Uterus (tissue), 4 donors: ENCODE measurements around the gene WNT7A. TPM values are rescaled to one million over a fixed set of nuclear protein-coding genes. Genes with fewer than 3 reads are reported as not detected.

Source experiments
- DNase-seq, 2 donors: peaks; one replicate each; pipeline ENCODE4 v3.0.0-alpha.2; 2019 to 2020
- H3K27ac ChIP-seq, 2 donors: fragments of 200-600 bp; sonication (generic); 1 replicate in 1 of 2; 2 replicates in 1 of 2; pipeline ENCODE4 v1.5.1; 2016 to 2018
- H3K27me3 ChIP-seq, 2 donors: fragments of 200-600 bp; sonication (generic); one replicate each; pipeline ENCODE4 v1.5.1; 2018 to 2019; ENCODE audit warnings: control low read depth in 1 of 2
- H3K36me3 ChIP-seq, 2 donors: fragments of 200-600 bp; sonication (generic); one replicate each; pipeline ENCODE4 v1.5.1; 2019; ENCODE audit warnings: control low read depth in 1 of 2
- H3K4me1 ChIP-seq, 2 donors: fragments of 200-600 bp; sonication (generic); one replicate each; pipeline ENCODE4 v1.5.1; 2018 to 2019; ENCODE audit warnings: control low read depth in 1 of 2
- H3K4me3 ChIP-seq, 2 donors: fragments of 200-600 bp; sonication (generic); 1 replicate in 1 of 2; 2 replicates in 1 of 2; pipeline ENCODE4 v1.5.1; 2018 to 2019; ENCODE audit warnings: mild to moderate bottlenecking in 1 of 2
- H3K9me3 ChIP-seq, 2 donors: fragments of 200-600 bp; sonication (generic); one replicate each; pipeline ENCODE4 v1.5.1; 2019; ENCODE audit warnings: control low read depth in 1 of 2
- POLR2A ChIP-seq, 2 donors: fragments of 450-650 bp; IDR thresholded peaks; one replicate each; pipeline ENCODE4 v1.6.1; 2016; ENCODE audit warnings: antibody characterized with exemption in 2 of 2, mild to moderate bottlenecking in 1 of 2, moderate library complexity in 1 of 2
- intact Hi-C: fragments of 100-400 bp; cut with DNase I; formaldehyde crosslinking; loops from one replicate; pipeline ENCODE4 v1.15.1; 2023; ENCODE audit warnings: low total_unique reads
- total RNA-seq, 4 donors: library from RNA; depleted of rRNA in 3 of 4; stranded (reverse); fragments of >200 nt in 3 of 4; gene quantifications; one replicate each; pipeline versions ENCODE4 v1.1.0 to v1.2.4, GENCODE V29; 2014 to 2023
- TF ChIP-seq, protein P1 (sequence below), 4 experiments: fragments of 200-600 bp in 2 of 4; fragments of 450-650 bp in 2 of 4; sonication (generic) in 2 of 4; IDR thresholded peaks; one replicate each; pipeline ENCODE4 v1.5.1; 2016 to 2019; ENCODE audit warnings: antibody characterized with exemption in 4 of 4, mild to moderate bottlenecking in 2 of 4, moderate library complexity in 1 of 4
- donor health status: DM: yes; HTN: yes; CAD: no.

Gene WNT7A
- total RNA-seq, 4 donors from 2014 or later, result 0.21 to 19.8 (median 0.26) TPM; not detected in 1

DNA sequence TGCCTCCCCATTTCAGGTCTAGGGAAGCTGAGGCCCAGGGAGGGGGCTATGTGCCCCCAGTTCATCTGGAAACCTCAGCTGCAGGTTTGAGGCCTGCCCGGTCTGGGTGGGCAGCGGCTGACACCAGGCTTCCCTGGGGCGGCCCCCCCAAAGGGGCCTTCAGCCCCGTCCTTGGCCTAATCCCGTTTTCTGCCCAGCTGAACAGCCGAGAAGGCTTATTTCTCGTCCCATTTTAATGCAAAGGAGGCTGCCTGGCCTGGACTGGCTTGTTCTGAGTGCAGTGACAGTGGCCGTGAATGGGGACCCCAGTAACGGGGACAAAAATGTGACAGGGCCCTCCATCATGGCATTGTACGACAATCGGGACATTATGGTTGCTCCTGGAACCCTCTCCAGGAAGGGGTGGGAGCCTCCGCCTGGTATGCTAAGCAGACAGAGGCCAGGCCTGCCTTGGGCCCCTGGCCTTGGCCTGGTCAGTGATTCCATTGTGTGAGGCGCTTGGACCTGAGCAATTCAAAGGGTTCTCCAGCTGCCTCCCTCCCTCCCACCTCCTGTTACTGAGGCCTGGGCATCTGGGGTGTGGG is 93.9 kb downstream of the WNT7A start:
- Histone ChIP-seq H3K36me3 (no peaks in the 10 kb centered on the region), H3K4me1 (no peaks in the 10 kb centered on the region), H3K27ac (no peak overlapping the region), H3K4me3 (no peak overlapping the region), H3K9me3 (no peaks in the 10 kb centered on the region), H3K27me3 (no peaks in the 10 kb centered on the region)
- TF ChIP-seq, protein P1, sequence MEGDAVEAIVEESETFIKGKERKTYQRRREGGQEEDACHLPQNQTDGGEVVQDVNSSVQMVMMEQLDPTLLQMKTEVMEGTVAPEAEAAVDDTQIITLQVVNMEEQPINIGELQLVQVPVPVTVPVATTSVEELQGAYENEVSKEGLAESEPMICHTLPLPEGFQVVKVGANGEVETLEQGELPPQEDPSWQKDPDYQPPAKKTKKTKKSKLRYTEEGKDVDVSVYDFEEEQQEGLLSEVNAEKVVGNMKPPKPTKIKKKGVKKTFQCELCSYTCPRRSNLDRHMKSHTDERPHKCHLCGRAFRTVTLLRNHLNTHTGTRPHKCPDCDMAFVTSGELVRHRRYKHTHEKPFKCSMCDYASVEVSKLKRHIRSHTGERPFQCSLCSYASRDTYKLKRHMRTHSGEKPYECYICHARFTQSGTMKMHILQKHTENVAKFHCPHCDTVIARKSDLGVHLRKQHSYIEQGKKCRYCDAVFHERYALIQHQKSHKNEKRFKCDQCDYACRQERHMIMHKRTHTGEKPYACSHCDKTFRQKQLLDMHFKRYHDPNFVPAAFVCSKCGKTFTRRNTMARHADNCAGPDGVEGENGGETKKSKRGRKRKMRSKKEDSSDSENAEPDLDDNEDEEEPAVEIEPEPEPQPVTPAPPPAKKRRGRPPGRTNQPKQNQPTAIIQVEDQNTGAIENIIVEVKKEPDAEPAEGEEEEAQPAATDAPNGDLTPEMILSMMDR (IDR thresholded peaks at IDR 0.05), result no peak
- no peak for TF ChIP-seq POLR2A (IDR thresholded peaks at IDR 0.05)
- intact Hi-C loops, result no loop called here
- DNase-seq, result no peak

- Histone ChIP-seq H3K27ac (no peak overlapping the region), H3K4me1 (no peaks in the 10 kb centered on the region), H3K9me3 (no peaks in the 10 kb centered on the region), H3K27me3 (no peaks in the 10 kb centered on the region), H3K36me3 (no peaks in the 10 kb centered on the region), H3K4me3 (no peak overlapping the region)
- intact Hi-C loops, result no loop called here
- DNase-seq, result no peak
- TF ChIP-seq, protein P1 (IDR thresholded peaks at IDR 0.05), result no peak
- no peak for TF ChIP-seq POLR2A (IDR thresholded peaks at IDR 0.05)
Observed at GRCh38 chr3:13785351-13785750, 94.5 kb downstream of the WNT7A start.

GRCh38 chr3:13783476-13783875 is 96.4 kb downstream of the WNT7A start:
- no peaks in the 10 kb centered on the region for H3K9me3 ChIP-seq
- no peak overlapping the region for H3K4me3 ChIP-seq
- H3K36me3 ChIP-seq, result no peaks in the 10 kb centered on the region
- no peak overlapping the region for H3K27ac ChIP-seq
- H3K27me3 ChIP-seq, result no peaks in the 10 kb centered on the region
- H3K4me1 ChIP-seq, result no peaks in the 10 kb centered on the region
- no peak for TF ChIP-seq POLR2A (IDR thresholded peaks at IDR 0.05)
- TF ChIP-seq, protein P1 (IDR thresholded peaks at IDR 0.05), result no peak
- DNase-seq, result no peak
- intact Hi-C loops, result no loop called here

GRCh38 chr3:13782501-13782900 is 97.4 kb downstream of the WNT7A start:
- DNase-seq, result peak in 1 of 2 donors; percentile 34

DNA sequence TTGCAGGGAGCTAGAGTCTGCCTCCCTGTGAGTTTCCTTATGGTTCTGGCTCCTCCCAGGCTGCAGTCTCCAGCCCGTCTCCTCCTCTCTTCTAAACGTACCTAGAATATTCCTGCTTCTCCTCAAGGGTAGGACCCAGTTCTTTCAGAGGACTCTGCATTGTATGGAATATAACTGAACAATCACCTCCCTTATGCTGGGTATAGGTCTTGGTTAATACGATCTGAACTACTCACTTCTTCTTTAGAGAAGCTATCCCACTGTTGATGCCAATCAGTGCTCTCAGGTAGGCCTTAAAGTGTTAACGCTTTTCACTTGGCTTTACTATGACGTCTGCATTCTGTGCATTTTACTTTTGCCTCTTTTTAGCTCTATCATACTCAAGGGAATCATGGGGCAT is 98.5 kb downstream of the WNT7A start:
- H3K27me3 ChIP-seq, result no peaks in the 10 kb centered on the region
- H3K9me3 ChIP-seq, result no peaks in the 10 kb centered on the region
- no peak for DNase-seq
- no peak overlapping the region for H3K27ac ChIP-seq
- H3K4me3 ChIP-seq, result no peak overlapping the region
- no peaks in the 10 kb centered on the region for H3K4me1 ChIP-seq
- TF ChIP-seq, protein P1 (IDR thresholded peaks at IDR 0.05), result no peak
- no peak for TF ChIP-seq POLR2A (IDR thresholded peaks at IDR 0.05)
- intact Hi-C loops, result no loop called here
- no peaks in the 10 kb centered on the region for H3K36me3 ChIP-seq

More at GRCh38 chr3:13782501-13782900, 97.4 kb downstream of the WNT7A start:
- Histone ChIP-seq H3K36me3 (no peaks in the 10 kb centered on the region), H3K27ac (no peak overlapping the region), H3K4me3 (no peak overlapping the region), H3K4me1 (no peaks in the 10 kb centered on the region), H3K27me3 (no peaks in the 10 kb centered on the region), H3K9me3 (no peaks in the 10 kb centered on the region)
- intact Hi-C loops, result no loop called here
- TF ChIP-seq, protein P1 (IDR thresholded peaks at IDR 0.05), result no peak
- no peak for TF ChIP-seq POLR2A (IDR thresholded peaks at IDR 0.05)
